CD4-positive, alpha-beta memory T cell (primary cell): ENCODE data around the gene GOLGA8K. TPM values are rescaled to one million over a fixed set of nuclear protein-coding genes. Genes with fewer than 3 reads are reported as not detected.
"Not testable (repeated sequence)": the region's sequence is repeated elsewhere in the genome, so short reads cannot be mapped to it uniquely, and the experiment has no call there.

Experiments used
- CTCF ChIA-PET: fragments of 350-600 bp; sonication (Branson Sonifier 250); formaldehyde crosslinking; loops from one replicate; lab custom pipeline; 2021; ENCODE audit warnings: inconsistent platforms; ENCODE audit not compliant: partially characterized antibody; lab: Charles Lee
- POLR2A ChIA-PET: fragments of 350-600 bp; sonication (Branson Sonifier 250); formaldehyde crosslinking; loops from one replicate; lab custom pipeline; 2021; ENCODE audit not compliant: partially characterized antibody; lab: Charles Lee
- DNase-seq, 5 donors: peaks; one replicate each; pipeline versions ENCODE4 v3.0.0 to v3.0.0-alpha.2; 2020 to 2022; ENCODE audit warnings: mixed read lengths in 1 of 5
- H3K27ac ChIP-seq: one replicate; pipeline ENCODE4 v1.7.0; 2013; ENCODE audit warnings: low read depth, low read length
- H3K27me3 ChIP-seq: 2 replicates; pipeline ENCODE4 v1.7.0; 2013; ENCODE audit warnings: mild to moderate bottlenecking, low read length, moderate library complexity; ENCODE audit not compliant: insufficient read depth
- H3K36me3 ChIP-seq: 2 replicates; pipeline ENCODE4 v1.7.0; 2013; ENCODE audit warnings: mild to moderate bottlenecking, low read length, moderate library complexity; ENCODE audit not compliant: insufficient read depth
- H3K4me1 ChIP-seq: 2 replicates; pipeline ENCODE4 v1.7.0; 2013; ENCODE audit warnings: mild to moderate bottlenecking, low read length, moderate library complexity; ENCODE audit not compliant: insufficient read depth
- H3K4me3 ChIP-seq, 2 donors: one replicate each; pipeline ENCODE4 v1.7.0; 2013; ENCODE audit warnings: low read length in 2 of 2, mild to moderate bottlenecking in 1 of 2
- H3K9me3 ChIP-seq, 2 donors: one replicate each; pipeline ENCODE4 v1.7.0; 2013; ENCODE audit warnings: low read length in 2 of 2, control low read depth in 1 of 2; ENCODE audit not compliant: control insufficient read depth in 1 of 2
- H3K27ac Mint-ChIP-seq, 7 donors: one replicate each; pipeline ENCODE4 v1.8.0; 2020 to 2021; ENCODE audit warnings: mixed read lengths in 7 of 7, mild to moderate bottlenecking in 6 of 7, inconsistent platforms in 3 of 7, moderate library complexity in 3 of 7
- H3K27me3 Mint-ChIP-seq, 2 donors: one replicate each; pipeline ENCODE4 v1.8.0; 2020 to 2021; ENCODE audit warnings: mixed read lengths in 2 of 2
- H3K36me3 Mint-ChIP-seq, 2 donors: one replicate each; pipeline ENCODE4 v1.8.0; 2020 to 2021; ENCODE audit warnings: mixed read lengths in 2 of 2, inconsistent platforms in 1 of 2, mild to moderate bottlenecking in 1 of 2
- H3K4me1 Mint-ChIP-seq, 4 donors: one replicate each; pipeline ENCODE4 v1.8.0; 2020 to 2021; ENCODE audit warnings: mixed read lengths in 4 of 4, mild to moderate bottlenecking in 1 of 4
- H3K4me3 Mint-ChIP-seq, 8 donors: one replicate each; pipeline ENCODE4 v1.8.0; 2020 to 2021; ENCODE audit warnings: mixed read lengths in 8 of 8, mild to moderate bottlenecking in 7 of 8, moderate library complexity in 6 of 8, inconsistent platforms in 3 of 8
- H3K9me3 Mint-ChIP-seq, 8 donors: one replicate each; pipeline ENCODE4 v1.8.0; 2020 to 2021; ENCODE audit warnings: mixed read lengths in 8 of 8, mild to moderate bottlenecking in 5 of 8, inconsistent platforms in 3 of 8, moderate library complexity in 1 of 8
- intact Hi-C: fragments of 100-400 bp; cut with micrococcal nuclease; formaldehyde crosslinking; loops from one replicate; pipeline ENCODE4 v1.15.1; 2023
- polyA plus RNA-seq, 2 donors: library from polyadenylated mRNA; unstranded; fragments of 300-500 nt; fragmentation: Illumina TruSeq; gene quantifications; one replicate each; pipeline ENCODE4 v1.2.3, GENCODE V29; 2021
- total RNA-seq, 2 experiments: library from RNA; stranded (reverse); gene quantifications; one replicate each; pipeline ENCODE4 v1.2.3, GENCODE V29; 2021

GOLGA8K gene
- total and polyA plus RNA-seq, 4 experiments from 2014 or later: 0.36 to 0.96 TPM; not detected in 2

DNA sequence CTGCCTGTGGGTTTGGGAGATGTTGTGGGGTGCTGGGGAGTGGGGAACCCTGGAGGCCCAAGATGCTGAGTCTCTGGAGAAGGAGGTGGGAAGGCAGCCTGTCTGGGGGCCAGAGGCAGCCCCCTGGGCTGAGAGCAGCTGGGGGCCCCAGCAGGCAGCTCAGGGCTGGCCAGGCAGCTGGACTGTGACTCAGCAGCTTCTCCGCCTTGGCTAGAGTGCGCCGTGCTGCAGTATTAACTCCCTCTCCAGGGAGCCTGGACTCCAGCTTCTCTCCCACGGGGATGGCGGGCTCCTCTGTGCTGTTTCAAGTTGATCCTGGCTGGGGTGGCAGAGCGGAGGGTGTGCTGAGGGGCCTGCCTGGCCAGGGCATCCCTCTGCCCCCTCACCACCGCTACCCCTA is 36.6 kb downstream of the GOLGA8K start:
- intact Hi-C loops, CTCF ChIA-PET, POLR2A ChIA-PET, H3K27me3 ChIP-seq, H3K9me3 Mint-ChIP-seq, H3K27me3 Mint-ChIP-seq, H3K4me1 ChIP-seq, H3K27ac ChIP-seq, H3K36me3 ChIP-seq, H3K27ac Mint-ChIP-seq, H3K9me3 ChIP-seq, H3K36me3 Mint-ChIP-seq, H3K4me3 ChIP-seq, H3K4me1 Mint-ChIP-seq, H3K4me3 Mint-ChIP-seq, DNase-seq: not testable (repeated sequence)

DNA sequence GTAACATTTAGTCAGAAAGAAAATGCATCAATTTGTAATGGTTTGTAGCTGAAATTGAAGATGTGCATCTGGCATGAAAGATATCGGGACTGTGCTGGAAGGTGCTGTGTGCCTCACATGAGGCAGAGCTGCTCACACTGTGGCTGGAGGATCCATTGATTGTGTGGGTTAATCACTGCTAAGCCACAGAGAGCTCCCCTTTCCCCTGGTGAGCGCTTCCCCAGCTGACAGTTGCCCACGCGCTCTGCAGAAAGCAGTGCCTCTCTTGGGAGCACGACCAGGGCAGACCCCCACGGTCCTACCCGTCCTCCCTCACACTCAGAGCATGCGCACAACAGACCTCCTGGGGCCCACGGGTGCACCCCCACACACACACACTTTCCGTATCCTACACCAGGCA is 37.1 kb downstream of the GOLGA8K start:
- H3K4me3 ChIP-seq, CTCF ChIA-PET, H3K27ac Mint-ChIP-seq, H3K4me1 ChIP-seq, H3K36me3 Mint-ChIP-seq, H3K27me3 Mint-ChIP-seq, H3K27ac ChIP-seq, DNase-seq, H3K4me1 Mint-ChIP-seq, H3K9me3 Mint-ChIP-seq, H3K4me3 Mint-ChIP-seq, H3K9me3 ChIP-seq, intact Hi-C loops, POLR2A ChIA-PET, H3K36me3 ChIP-seq, H3K27me3 ChIP-seq: not testable (repeated sequence)

DNA sequence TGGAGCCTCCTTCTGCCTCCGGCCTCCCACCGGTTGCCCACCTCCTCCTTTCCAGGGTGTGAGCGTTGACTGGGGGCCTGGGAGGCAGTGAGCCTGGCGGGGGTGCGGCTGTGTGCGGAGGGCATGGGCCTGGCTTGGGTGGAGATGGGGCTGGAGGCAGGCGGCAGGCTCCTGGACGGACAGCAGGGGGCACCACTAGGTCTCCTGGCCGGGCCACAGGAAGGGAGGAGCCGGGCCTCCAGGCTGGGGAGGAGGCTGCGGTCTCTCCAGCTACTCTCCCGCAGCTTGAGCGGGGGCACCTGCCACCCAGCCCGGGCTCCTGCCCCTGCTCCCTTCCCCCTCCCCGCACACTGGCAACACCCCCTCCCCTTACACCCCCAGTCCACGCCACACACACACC is 38.1 kb downstream of the GOLGA8K start:
- H3K4me3 Mint-ChIP-seq, H3K4me1 ChIP-seq, H3K4me1 Mint-ChIP-seq, POLR2A ChIA-PET, H3K27ac ChIP-seq, H3K27ac Mint-ChIP-seq, H3K9me3 Mint-ChIP-seq, H3K9me3 ChIP-seq, H3K36me3 ChIP-seq, H3K4me3 ChIP-seq, H3K27me3 ChIP-seq, H3K36me3 Mint-ChIP-seq, CTCF ChIA-PET, intact Hi-C loops, H3K27me3 Mint-ChIP-seq: not testable (repeated sequence)
- DNase-seq: peak in 3 of 5 donors; percentile 16 to 62 (median 55)

DNA sequence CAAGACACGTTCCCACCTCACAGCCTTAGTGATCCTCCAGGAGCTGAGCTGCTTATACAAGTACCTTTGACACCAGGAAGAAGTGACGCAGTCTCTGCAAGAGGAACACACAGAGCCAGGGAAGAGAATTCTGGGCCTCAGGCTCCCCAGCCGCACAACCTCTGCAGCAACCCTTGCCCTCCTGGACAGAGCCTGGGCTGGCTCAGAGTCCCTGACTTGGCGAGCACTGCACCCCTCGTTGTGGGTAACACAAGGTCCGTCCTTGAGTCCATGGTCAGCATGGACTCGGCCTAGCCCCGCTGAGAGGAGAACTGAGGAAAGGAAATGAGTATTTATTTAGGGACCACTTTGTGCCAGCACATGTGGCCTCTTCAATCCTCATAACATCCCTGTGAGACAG is 39.6 kb downstream of the GOLGA8K start:
- H3K36me3 ChIP-seq, POLR2A ChIA-PET, H3K4me3 Mint-ChIP-seq, H3K9me3 Mint-ChIP-seq, H3K4me3 ChIP-seq, H3K4me1 Mint-ChIP-seq, H3K27me3 ChIP-seq, H3K9me3 ChIP-seq, H3K27me3 Mint-ChIP-seq, H3K36me3 Mint-ChIP-seq, CTCF ChIA-PET, H3K4me1 ChIP-seq, H3K27ac Mint-ChIP-seq, DNase-seq, H3K27ac ChIP-seq, intact Hi-C loops: not testable (repeated sequence)

DNA sequence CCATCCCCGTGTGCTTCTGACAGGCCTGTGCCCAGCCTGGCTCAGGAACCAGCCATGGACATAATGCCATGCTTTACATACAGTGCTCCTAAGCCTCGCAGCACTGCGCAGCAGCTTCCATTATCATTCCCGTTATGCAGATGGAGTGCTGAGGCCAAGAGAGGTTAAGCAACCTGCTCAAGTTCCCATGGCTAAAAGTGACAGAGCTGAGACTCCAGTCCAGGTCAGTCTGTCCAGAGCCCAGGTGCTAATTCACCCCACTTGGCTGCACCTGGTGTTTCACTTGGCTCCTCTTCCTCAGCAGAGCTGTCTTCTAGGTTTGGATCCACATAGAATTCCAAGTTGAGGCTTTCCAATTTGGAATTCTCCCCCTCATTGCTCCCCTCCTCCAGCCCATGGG is 41.4 kb downstream of the GOLGA8K start:
- H3K4me1 ChIP-seq, H3K36me3 Mint-ChIP-seq, H3K27ac ChIP-seq, H3K9me3 ChIP-seq, H3K27me3 ChIP-seq, intact Hi-C loops, H3K4me3 ChIP-seq, DNase-seq, H3K4me3 Mint-ChIP-seq, CTCF ChIA-PET, H3K27ac Mint-ChIP-seq, H3K9me3 Mint-ChIP-seq, H3K4me1 Mint-ChIP-seq, H3K27me3 Mint-ChIP-seq, POLR2A ChIA-PET, H3K36me3 ChIP-seq: not testable (repeated sequence)

DNA sequence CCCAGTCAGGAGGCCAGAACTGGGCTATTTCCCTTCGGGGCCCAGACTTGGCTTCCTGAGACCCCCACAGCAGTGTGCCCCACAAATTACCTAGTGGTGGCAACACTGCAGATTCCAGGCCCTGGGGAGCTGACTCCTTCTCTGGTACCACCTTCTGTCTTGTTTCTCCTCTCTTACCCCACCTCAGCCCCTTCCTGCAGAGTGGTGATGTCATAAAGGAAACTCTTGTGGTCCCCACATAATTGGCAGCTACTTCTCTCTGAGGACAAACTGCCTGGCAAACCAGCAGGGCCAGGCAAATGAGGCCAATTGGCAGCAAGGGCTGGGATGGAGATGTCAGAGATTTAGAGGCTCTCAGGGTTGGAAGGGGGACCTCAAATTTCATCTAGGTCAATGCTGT is 44.6 kb downstream of the GOLGA8K start:
- H3K27ac ChIP-seq, H3K9me3 Mint-ChIP-seq, H3K4me1 ChIP-seq, H3K27me3 Mint-ChIP-seq, H3K9me3 ChIP-seq, intact Hi-C loops, DNase-seq, H3K4me3 Mint-ChIP-seq, CTCF ChIA-PET, H3K27ac Mint-ChIP-seq, H3K36me3 Mint-ChIP-seq, H3K36me3 ChIP-seq, H3K4me3 ChIP-seq, POLR2A ChIA-PET, H3K4me1 Mint-ChIP-seq, H3K27me3 ChIP-seq: not testable (repeated sequence)

DNA sequence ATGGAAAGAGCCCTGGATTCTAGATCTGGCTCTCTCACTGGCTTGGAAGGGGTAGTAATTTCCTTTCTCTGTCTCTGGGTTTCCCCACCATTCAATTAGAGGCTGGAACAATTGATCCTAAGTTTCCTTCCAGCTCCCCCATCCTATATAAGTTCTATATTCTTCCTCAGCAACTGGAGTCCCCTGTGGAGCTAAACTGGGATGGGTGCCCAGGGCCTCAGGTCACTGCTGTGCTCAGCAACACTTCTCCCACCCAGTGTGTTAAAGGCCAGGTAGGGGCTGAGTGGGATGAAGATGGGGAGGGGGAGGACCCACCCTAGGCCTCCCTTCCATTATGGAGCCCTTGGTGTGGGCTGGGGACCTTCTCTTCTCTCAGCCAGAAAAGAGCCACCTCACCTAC is 46.2 kb downstream of the GOLGA8K start:
- H3K4me1 ChIP-seq, CTCF ChIA-PET, DNase-seq, H3K4me1 Mint-ChIP-seq, intact Hi-C loops, POLR2A ChIA-PET, H3K27ac ChIP-seq, H3K27ac Mint-ChIP-seq, H3K4me3 Mint-ChIP-seq, H3K9me3 Mint-ChIP-seq, H3K36me3 ChIP-seq, H3K36me3 Mint-ChIP-seq, H3K4me3 ChIP-seq, H3K9me3 ChIP-seq, H3K27me3 ChIP-seq, H3K27me3 Mint-ChIP-seq: not testable (repeated sequence)

DNA sequence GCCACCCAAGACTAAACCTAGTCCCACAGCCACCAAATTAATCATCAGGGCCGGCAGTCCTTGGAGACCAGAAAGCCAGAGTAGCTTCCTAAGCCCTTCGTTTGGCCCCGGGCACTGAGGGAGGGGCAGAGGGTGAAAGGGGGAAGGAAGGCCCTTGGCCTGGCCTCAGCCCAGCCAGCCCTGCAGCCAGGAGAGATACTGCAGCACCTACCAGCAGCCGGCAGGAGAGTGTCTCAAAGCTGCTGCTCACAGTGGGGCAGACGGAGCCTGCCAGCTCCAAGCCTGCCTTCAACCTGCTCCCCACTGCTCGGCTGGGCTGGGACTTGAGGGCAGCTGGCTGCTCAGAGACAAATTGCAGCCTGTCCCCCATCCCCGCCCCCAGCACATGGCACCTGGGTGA is 50.3 kb downstream of the GOLGA8K start:
- CTCF ChIA-PET, intact Hi-C loops, POLR2A ChIA-PET: not testable (repeated sequence)

More for the DNA sequence above, 50.3 kb downstream of the GOLGA8K start:
- H3K27ac ChIP-seq, H3K27ac Mint-ChIP-seq, H3K9me3 ChIP-seq, H3K36me3 Mint-ChIP-seq, H3K4me3 ChIP-seq, H3K27me3 Mint-ChIP-seq, H3K4me1 ChIP-seq, DNase-seq, H3K27me3 ChIP-seq, H3K4me1 Mint-ChIP-seq, H3K9me3 Mint-ChIP-seq, H3K4me3 Mint-ChIP-seq, H3K36me3 ChIP-seq: not testable (repeated sequence)
